NB4 (cell line): ENCODE results near the gene SCAMP3.

Experiments
- CTCF ChIP-seq: IDR thresholded peaks from one replicate; pipeline ENCODE4 v1.5.1; 2012; ENCODE audit warnings: low read depth, low read length
- POLR2A ChIP-seq: IDR thresholded peaks from 2 replicates; pipeline ENCODE4 v1.6.1; 2011; ENCODE audit warnings: mild to moderate bottlenecking; ENCODE audit not compliant: insufficient read length; ENCODE audit errors: extremely low read depth

GRCh38 chr1:155304558-155305063, 42.5 kb upstream of the SCAMP3 start:
- no peak for TF ChIP-seq CTCF
- TF ChIP-seq POLR2A: no peak
